ENCODE results near the gene L3MBTL4.
"Not testable (repeated sequence)": the region's sequence is repeated elsewhere in the genome, so short reads cannot be mapped to it uniquely, and the experiment has no call there.

The L3MBTL4 gene

GRCh38 chr18:6072423-6072822 lies 342.3 kb downstream of the L3MBTL4 start:
- not testable (repeated sequence) for H3K4me3 Mint-ChIP-seq, H3K9me3 Mint-ChIP-seq, H3K27ac Mint-ChIP-seq, DNase-seq, ATAC-seq, H3K4me1 Mint-ChIP-seq
- peaks cover 13% of the 10 kb centered on the region for H3K27me3 Mint-ChIP-seq

- Mint-ChIP-seq H3K27ac (no peak overlapping the region), H3K9me3 (peaks cover 0 to 15% of the 10 kb centered on the region in 2 donors), H3K4me3 (no peak overlapping the region), H3K4me1 (no peaks in the 10 kb centered on the region), H3K27me3 (peaks cover 23% of the 10 kb centered on the region)
- no peak for ATAC-seq
- no peak for DNase-seq
Observed at GRCh38 chr18:6069539-6069938, 345.2 kb downstream of the L3MBTL4 start.

GRCh38 chr18:6069103-6069502 lies 345.6 kb downstream of the L3MBTL4 start:
- no peak for DNase-seq
- Mint-ChIP-seq H3K27ac (no peak overlapping the region), H3K4me1 (no peaks in the 10 kb centered on the region), H3K9me3 (peaks cover 1 to 19% of the 10 kb centered on the region in 2 donors), H3K27me3 (peaks cover 23% of the 10 kb centered on the region), H3K4me3 (no peak overlapping the region)
- ATAC-seq, result no peak

- H3K27ac Mint-ChIP-seq, result no peak overlapping the region
- no peak for DNase-seq
- no peaks in the 10 kb centered on the region for H3K27me3 Mint-ChIP-seq
- H3K4me1 Mint-ChIP-seq, result peaks cover 14% of the 10 kb centered on the region
- no peak for ATAC-seq
- peaks cover 6 to 11% of the 10 kb centered on the region in 2 donors for H3K9me3 Mint-ChIP-seq
- H3K4me3 Mint-ChIP-seq, result no peak overlapping the region
Observed at GRCh38 chr18:6060149-6060548, 354.6 kb downstream of the L3MBTL4 start.

- Mint-ChIP-seq H3K27ac (no peak overlapping the region), H3K4me1 (peaks cover 14% of the 10 kb centered on the region), H3K27me3 (no peaks in the 10 kb centered on the region), H3K4me3 (no peak overlapping the region), H3K9me3 (peaks cover 6 to 11% of the 10 kb centered on the region in 2 donors)
- DNase-seq (no peak), ATAC-seq (no peak)
Observed at GRCh38 chr18:6059551-6059950, 355.2 kb downstream of the L3MBTL4 start.

- Mint-ChIP-seq H3K4me1 (peaks cover 14% of the 10 kb centered on the region), H3K9me3 (peaks cover 3 to 5% of the 10 kb centered on the region in 2 donors), H3K27ac (no peak overlapping the region), H3K27me3 (no peaks in the 10 kb centered on the region), H3K4me3 (no peak overlapping the region)
- no peak for DNase-seq
- no peak for ATAC-seq
Observed at GRCh38 chr18:6058941-6059340, 355.8 kb downstream of the L3MBTL4 start.

GRCh38 chr18:6057604-6058003 lies 357.1 kb downstream of the L3MBTL4 start:
- no peak for DNase-seq
- no peak for ATAC-seq
- H3K4me1 Mint-ChIP-seq, result peaks cover 14% of the 10 kb centered on the region
- H3K27ac Mint-ChIP-seq, result no peak overlapping the region
- no peak overlapping the region for H3K4me3 Mint-ChIP-seq
- no peaks in the 10 kb centered on the region for H3K9me3 Mint-ChIP-seq
- H3K27me3 Mint-ChIP-seq, result no peaks in the 10 kb centered on the region

GRCh38 chr18:6056171-6056910 lies 358.4 kb downstream of the L3MBTL4 start:
- Mint-ChIP-seq H3K27me3 (no peaks in the 10 kb centered on the region), H3K4me1 (peaks cover 14% of the 10 kb centered on the region), H3K9me3 (no peaks in the 10 kb centered on the region), H3K27ac (no peak overlapping the region), H3K4me3 (peak overlapping the region; percentile 24 to 29)
- peak; percentile 70 for ATAC-seq
- peak; percentile 7 to 15 for DNase-seq

GRCh38 chr18:6055711-6056110 lies 359.0 kb downstream of the L3MBTL4 start:
- H3K27me3 Mint-ChIP-seq, result no peaks in the 10 kb centered on the region
- H3K4me3 Mint-ChIP-seq, result no peak overlapping the region
- H3K4me1 Mint-ChIP-seq, result peaks cover 14% of the 10 kb centered on the region
- no peaks in the 10 kb centered on the region for H3K9me3 Mint-ChIP-seq
- H3K27ac Mint-ChIP-seq, result no peak overlapping the region
- ATAC-seq, result no peak
- no peak for DNase-seq

GRCh38 chr18:6054256-6054842 lies 360.4 kb downstream of the L3MBTL4 start:
- peak overlapping the region in 1 of 2 donors; percentile 23 for H3K27ac Mint-ChIP-seq
- no peak overlapping the region for H3K4me3 Mint-ChIP-seq
- no peaks in the 10 kb centered on the region for H3K27me3 Mint-ChIP-seq
- peaks cover 14% of the 10 kb centered on the region for H3K4me1 Mint-ChIP-seq
- no peak for DNase-seq
- H3K9me3 Mint-ChIP-seq, result peaks cover 0 to 2% of the 10 kb centered on the region in 2 donors
- no peak for ATAC-seq

GRCh38 chr18:6052449-6052913 lies 362.2 kb downstream of the L3MBTL4 start:
- Mint-ChIP-seq H3K27ac (no peak overlapping the region), H3K4me3 (no peak overlapping the region), H3K4me1 (peaks cover 14% of the 10 kb centered on the region), H3K9me3 (peaks cover 0 to 10% of the 10 kb centered on the region in 2 donors), H3K27me3 (no peaks in the 10 kb centered on the region)
- DNase-seq (no peak), ATAC-seq (no peak)

- DNase-seq, ATAC-seq, H3K4me3 Mint-ChIP-seq, H3K27me3 Mint-ChIP-seq, H3K27ac Mint-ChIP-seq, H3K4me1 Mint-ChIP-seq: not testable (repeated sequence)
- peaks cover 14 to 17% of the 10 kb centered on the region in 2 donors for H3K9me3 Mint-ChIP-seq
Observed at GRCh38 chr18:6047596-6047995, 367.1 kb downstream of the L3MBTL4 start.

GRCh38 chr18:6044773-6045172 lies 369.9 kb downstream of the L3MBTL4 start:
- no peak overlapping the region for H3K4me3 Mint-ChIP-seq
- H3K9me3 Mint-ChIP-seq, result peaks cover 22 to 33% of the 10 kb centered on the region in 2 donors
- DNase-seq (no peak), ATAC-seq (no peak)
- no peak overlapping the region for H3K27ac Mint-ChIP-seq
- H3K27me3 Mint-ChIP-seq, result peaks cover 23% of the 10 kb centered on the region
- no peaks in the 10 kb centered on the region for H3K4me1 Mint-ChIP-seq

GRCh38 chr18:6044319-6044718 lies 370.4 kb downstream of the L3MBTL4 start:
- no peak overlapping the region for H3K4me3 Mint-ChIP-seq
- no peaks in the 10 kb centered on the region for H3K4me1 Mint-ChIP-seq
- H3K27ac Mint-ChIP-seq, result no peak overlapping the region
- peaks cover 23% of the 10 kb centered on the region for H3K27me3 Mint-ChIP-seq
- peaks cover 22 to 31% of the 10 kb centered on the region in 2 donors for H3K9me3 Mint-ChIP-seq
- DNase-seq (no peak), ATAC-seq (no peak)

- H3K27me3 Mint-ChIP-seq, result peaks cover 15% of the 10 kb centered on the region
- DNase-seq, result no peak
- no peaks in the 10 kb centered on the region for H3K4me1 Mint-ChIP-seq
- no peak overlapping the region for H3K4me3 Mint-ChIP-seq
- no peak overlapping the region for H3K27ac Mint-ChIP-seq
- no peak for ATAC-seq
- peaks cover 24 to 54% of the 10 kb centered on the region in 2 donors for H3K9me3 Mint-ChIP-seq
Observed at GRCh38 chr18:6039055-6039454, 375.7 kb downstream of the L3MBTL4 start.

GRCh38 chr18:6031442-6031841 lies 383.3 kb downstream of the L3MBTL4 start:
- peak overlapping the region in 1 of 2 donors; percentile 34 for H3K27ac Mint-ChIP-seq
- ATAC-seq, result no peak
- H3K27me3 Mint-ChIP-seq, result no peaks in the 10 kb centered on the region
- H3K4me1 Mint-ChIP-seq, result no peaks in the 10 kb centered on the region
- no peak overlapping the region for H3K4me3 Mint-ChIP-seq
- peaks cover 7 to 9% of the 10 kb centered on the region in 2 donors for H3K9me3 Mint-ChIP-seq
- no peak for DNase-seq

Data from stimulated activated naive CD8-positive, alpha-beta T cell treated with anti-CD3 and anti-CD28 coated beads, Interleukin-15, amount 100 ng/mL, for 72 hours (primary cell).